ENCODE measurements around the gene EPS15. TPM values are rescaled to one million over a fixed set of nuclear protein-coding genes. Genes with fewer than 3 reads are reported as not detected.
A peak's percentile ranks its signal among the peaks of the same experiment; 100 is the strongest.

EPS15 gene
- total RNA-seq, 1 experiment from 2014 or later = 26.3 TPM

DNA sequence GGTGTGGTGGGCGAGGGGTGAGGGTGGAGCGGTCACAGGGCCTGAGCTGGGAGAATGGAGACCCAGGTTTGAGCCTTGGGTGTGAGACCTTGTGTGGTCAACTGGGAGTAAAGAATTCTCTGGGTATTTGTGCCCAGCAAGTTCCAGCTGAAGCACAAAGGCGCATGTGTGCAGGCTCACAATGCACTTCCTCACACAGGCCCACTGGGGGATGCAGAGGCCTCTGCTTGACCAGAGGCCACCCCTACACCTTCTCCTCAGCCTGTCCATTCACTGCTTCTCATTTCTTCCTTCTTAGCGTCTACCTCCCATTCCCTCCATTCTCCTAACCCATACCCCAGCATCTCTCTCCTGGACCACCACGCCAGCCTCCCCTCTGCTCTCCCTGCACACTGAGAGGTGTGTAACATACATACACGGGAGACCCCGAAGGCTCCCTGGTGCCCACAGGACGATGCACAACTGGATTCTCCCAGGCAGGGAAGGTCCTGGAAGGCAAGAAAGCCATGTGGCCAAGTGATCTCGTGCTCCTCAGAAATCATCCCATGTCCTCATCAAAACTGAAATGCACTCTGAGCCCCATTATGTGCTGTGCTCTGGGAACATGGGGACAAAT lies 176.4 kb downstream of the EPS15 start:
- Histone ChIP-seq H3K9ac (ENCODE audit: low read length) (no peak overlapping the region), H3K4me2 (ENCODE audit: low read length) (no peak overlapping the region), H3K4me3 (ENCODE audit: low read length) (no peak overlapping the region), H3F3A (ENCODE audit: low read length, unreplicated experiment) (peaks cover 3% of the 10 kb centered on the region), H3K27ac (ENCODE audit: low read length) (no peak overlapping the region), H2AFZ (ENCODE audit: low read length) (no peak overlapping the region), H3K4me1 (ENCODE audit: insufficient read depth, low read length) (no peaks in the 10 kb centered on the region), H3K27me3 (ENCODE audit: low read length) (no peaks in the 10 kb centered on the region), H3K9me2 (replicated peaks; ENCODE audit: low read length) (no peaks in the 10 kb centered on the region), H3K9me3 (ENCODE audit: low read length) (no peaks in the 10 kb centered on the region), H3K79me2 (ENCODE audit: low read length) (no peaks in the 10 kb centered on the region), H4K20me1 (ENCODE audit: low read length) (no peaks in the 10 kb centered on the region), H3K36me3 (ENCODE audit: low read depth, low read length) (no peaks in the 10 kb centered on the region)
- DNase-seq (no peak), ATAC-seq (no peak)
- intact Hi-C loops (cut with micrococcal nuclease) = no loop called here
- CTCF ChIA-PET = no interaction called here
- POLR2A ChIA-PET (ENCODE audit: unreplicated experiment) = no interaction called here
- no TSS peak for BruUV-seq (replicated peaks)
- TF ChIP-seq EZH2phosphoT487 (IDR thresholded peaks at IDR 0.05; ENCODE audit: borderline replicate concordance, low read length) (no peak), EZH2 (IDR thresholded peaks at IDR 0.05; ENCODE audit: low read length, unreplicated experiment) (no peak)
- TF ChIP-seq, protein P1, sequence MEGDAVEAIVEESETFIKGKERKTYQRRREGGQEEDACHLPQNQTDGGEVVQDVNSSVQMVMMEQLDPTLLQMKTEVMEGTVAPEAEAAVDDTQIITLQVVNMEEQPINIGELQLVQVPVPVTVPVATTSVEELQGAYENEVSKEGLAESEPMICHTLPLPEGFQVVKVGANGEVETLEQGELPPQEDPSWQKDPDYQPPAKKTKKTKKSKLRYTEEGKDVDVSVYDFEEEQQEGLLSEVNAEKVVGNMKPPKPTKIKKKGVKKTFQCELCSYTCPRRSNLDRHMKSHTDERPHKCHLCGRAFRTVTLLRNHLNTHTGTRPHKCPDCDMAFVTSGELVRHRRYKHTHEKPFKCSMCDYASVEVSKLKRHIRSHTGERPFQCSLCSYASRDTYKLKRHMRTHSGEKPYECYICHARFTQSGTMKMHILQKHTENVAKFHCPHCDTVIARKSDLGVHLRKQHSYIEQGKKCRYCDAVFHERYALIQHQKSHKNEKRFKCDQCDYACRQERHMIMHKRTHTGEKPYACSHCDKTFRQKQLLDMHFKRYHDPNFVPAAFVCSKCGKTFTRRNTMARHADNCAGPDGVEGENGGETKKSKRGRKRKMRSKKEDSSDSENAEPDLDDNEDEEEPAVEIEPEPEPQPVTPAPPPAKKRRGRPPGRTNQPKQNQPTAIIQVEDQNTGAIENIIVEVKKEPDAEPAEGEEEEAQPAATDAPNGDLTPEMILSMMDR (conservative IDR thresholded peaks at IDR 0.05; ENCODE audit: low read depth, low read length) = no peak

DNA sequence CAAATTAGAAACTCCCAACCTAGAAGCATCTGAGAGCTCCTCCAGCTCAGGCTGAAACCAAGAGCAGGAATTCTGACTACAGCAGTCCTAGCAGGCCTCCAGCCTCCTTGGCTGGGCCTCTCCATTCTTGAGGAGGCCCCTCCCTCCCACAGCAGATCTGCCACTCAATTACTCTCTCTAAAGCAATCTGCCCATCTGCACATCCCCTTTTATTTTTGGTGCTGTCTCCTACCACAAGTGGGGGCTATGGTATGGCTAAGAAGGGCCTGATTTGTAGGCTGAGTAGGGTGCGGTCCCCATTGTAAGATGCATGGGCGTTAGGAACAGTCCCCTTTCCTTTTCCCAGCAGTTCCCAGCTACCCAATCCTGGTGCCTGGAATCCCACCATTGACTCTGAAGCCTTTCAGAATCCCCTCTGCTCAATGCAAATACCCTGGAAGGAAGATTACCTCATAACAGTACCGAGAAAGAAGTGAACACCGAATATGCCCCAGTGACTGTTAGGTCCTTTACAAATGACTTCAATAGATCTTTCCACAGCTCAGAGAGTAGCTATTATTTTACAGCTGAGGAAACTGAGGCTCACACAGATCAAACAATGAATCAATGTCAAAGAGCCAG lies 177.1 kb downstream of the EPS15 start:
- peaks cover 3% of the 10 kb centered on the region for H3F3A ChIP-seq (ENCODE audit: low read length, unreplicated experiment)
- H3K9me2 ChIP-seq (replicated peaks; ENCODE audit: low read length) = no peaks in the 10 kb centered on the region
- no peak overlapping the region for H3K9ac ChIP-seq (ENCODE audit: low read length)
- no peak overlapping the region for H3K4me3 ChIP-seq (ENCODE audit: low read length)
- H3K36me3 ChIP-seq (ENCODE audit: low read depth, low read length) = no peaks in the 10 kb centered on the region
- H4K20me1 ChIP-seq (ENCODE audit: low read length) = no peaks in the 10 kb centered on the region
- H2AFZ ChIP-seq (ENCODE audit: low read length) = no peak overlapping the region
- intact Hi-C loops (cut with micrococcal nuclease) = no loop called here
- DNase-seq = no peak
- POLR2A ChIA-PET (ENCODE audit: unreplicated experiment) = no interaction called here
- no peaks in the 10 kb centered on the region for H3K79me2 ChIP-seq (ENCODE audit: low read length)
- TF ChIP-seq, protein P1 (conservative IDR thresholded peaks at IDR 0.05; ENCODE audit: low read depth, low read length) = peak; percentile 29; the same call in 1 of the 2 replicates
- TF ChIP-seq EZH2 (IDR thresholded peaks at IDR 0.05; ENCODE audit: low read length, unreplicated experiment) = no peak
- no TSS peak for BruUV-seq (replicated peaks)
- no peaks in the 10 kb centered on the region for H3K27me3 ChIP-seq (ENCODE audit: low read length)
- no peak; the same call in 1 of the 2 replicates for ATAC-seq
- no peaks in the 10 kb centered on the region for H3K4me1 ChIP-seq (ENCODE audit: insufficient read depth, low read length)
- H3K9me3 ChIP-seq (ENCODE audit: low read length) = no peaks in the 10 kb centered on the region
- H3K27ac ChIP-seq (ENCODE audit: low read length) = no peak overlapping the region
- CTCF ChIA-PET = no interaction called here
- H3K4me2 ChIP-seq (ENCODE audit: low read length) = no peak overlapping the region

GRCh38 chr1:51340380-51340779 lies 178.7 kb downstream of the EPS15 start:
- CTCF ChIA-PET = no interaction called here
- H3K4me3 ChIP-seq (ENCODE audit: low read length) = no peak overlapping the region
- no peak overlapping the region for H3K4me2 ChIP-seq (ENCODE audit: low read length)
- no peaks in the 10 kb centered on the region for H3K9me3 ChIP-seq (ENCODE audit: low read length)
- no peak for DNase-seq
- POLR2A ChIA-PET (ENCODE audit: unreplicated experiment) = no interaction called here
- H4K20me1 ChIP-seq (ENCODE audit: low read length) = no peaks in the 10 kb centered on the region
- no peaks in the 10 kb centered on the region for H3K27me3 ChIP-seq (ENCODE audit: low read length)
- H3K36me3 ChIP-seq (ENCODE audit: low read depth, low read length) = no peaks in the 10 kb centered on the region
- no peak overlapping the region for H2AFZ ChIP-seq (ENCODE audit: low read length)
- intact Hi-C loops (cut with micrococcal nuclease) = no loop called here
- no peak for ATAC-seq
- H3K79me2 ChIP-seq (ENCODE audit: low read length) = no peaks in the 10 kb centered on the region
- TF ChIP-seq EZH2phosphoT487 (IDR thresholded peaks at IDR 0.05; ENCODE audit: borderline replicate concordance, low read length) (no peak), EZH2 (IDR thresholded peaks at IDR 0.05; ENCODE audit: low read length, unreplicated experiment) (no peak)
- TF ChIP-seq, protein P1 (conservative IDR thresholded peaks at IDR 0.05; ENCODE audit: low read depth, low read length) = no peak
- BruUV-seq (replicated peaks) = no TSS peak
- H3K9me2 ChIP-seq (replicated peaks; ENCODE audit: low read length) = no peaks in the 10 kb centered on the region
- no peak overlapping the region for H3K27ac ChIP-seq (ENCODE audit: low read length)
- no peaks in the 10 kb centered on the region for H3K4me1 ChIP-seq (ENCODE audit: insufficient read depth, low read length)
- H3F3A ChIP-seq (ENCODE audit: low read length, unreplicated experiment) = peaks cover 3% of the 10 kb centered on the region
- H3K9ac ChIP-seq (ENCODE audit: low read length) = no peak overlapping the region
